OCI-LY3 (cell line): ENCODE results near the gene HSPA1L.
"Not testable (repeated sequence)": the region's sequence is repeated elsewhere in the genome, so short reads cannot be mapped to it uniquely, and the experiment has no call there.

Source experiments
- EZH2phosphoT487 ChIP-seq: fragments of 200-600 bp; shearing (Covaris generic); IDR thresholded peaks from 2 replicates; pipeline ENCODE4 v1.6.1; 2018; ENCODE audit warnings: antibody characterized with exemption, mixed run types, low read depth
- TF ChIP-seq, protein P1 (sequence below): fragments of 200-600, 300-600 bp; sonication (generic); IDR thresholded peaks from 2 replicates; pipeline ENCODE4 v1.5.1; 2014; ENCODE audit warnings: antibody characterized with exemption, low read length, low read depth

DNA sequence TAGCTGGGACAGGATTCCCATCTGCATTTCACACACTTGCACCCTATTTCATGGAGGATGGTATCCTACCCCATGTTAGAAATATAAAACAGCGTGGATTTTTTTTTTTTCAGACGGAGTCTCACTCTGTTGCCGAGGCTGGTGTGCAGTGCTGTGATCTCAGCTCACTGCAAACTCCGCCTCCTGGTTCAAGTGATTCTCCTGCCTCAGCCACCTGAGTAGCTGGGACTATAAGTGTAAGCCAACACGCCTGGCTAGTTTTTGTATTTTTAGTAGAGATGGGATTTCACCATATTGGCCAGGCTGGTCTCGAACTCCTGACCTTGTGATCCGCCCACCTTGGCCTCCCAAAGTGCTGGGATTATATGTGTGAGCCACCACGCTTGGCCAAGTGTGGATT, 42.7 kb upstream of the HSPA1L start:
- TF ChIP-seq, protein P1, sequence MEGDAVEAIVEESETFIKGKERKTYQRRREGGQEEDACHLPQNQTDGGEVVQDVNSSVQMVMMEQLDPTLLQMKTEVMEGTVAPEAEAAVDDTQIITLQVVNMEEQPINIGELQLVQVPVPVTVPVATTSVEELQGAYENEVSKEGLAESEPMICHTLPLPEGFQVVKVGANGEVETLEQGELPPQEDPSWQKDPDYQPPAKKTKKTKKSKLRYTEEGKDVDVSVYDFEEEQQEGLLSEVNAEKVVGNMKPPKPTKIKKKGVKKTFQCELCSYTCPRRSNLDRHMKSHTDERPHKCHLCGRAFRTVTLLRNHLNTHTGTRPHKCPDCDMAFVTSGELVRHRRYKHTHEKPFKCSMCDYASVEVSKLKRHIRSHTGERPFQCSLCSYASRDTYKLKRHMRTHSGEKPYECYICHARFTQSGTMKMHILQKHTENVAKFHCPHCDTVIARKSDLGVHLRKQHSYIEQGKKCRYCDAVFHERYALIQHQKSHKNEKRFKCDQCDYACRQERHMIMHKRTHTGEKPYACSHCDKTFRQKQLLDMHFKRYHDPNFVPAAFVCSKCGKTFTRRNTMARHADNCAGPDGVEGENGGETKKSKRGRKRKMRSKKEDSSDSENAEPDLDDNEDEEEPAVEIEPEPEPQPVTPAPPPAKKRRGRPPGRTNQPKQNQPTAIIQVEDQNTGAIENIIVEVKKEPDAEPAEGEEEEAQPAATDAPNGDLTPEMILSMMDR: not testable (repeated sequence)
- TF ChIP-seq EZH2phosphoT487: not testable (repeated sequence)
